H1 (cell line): Measurements from ENCODE around the gene BRK1. TPM values are rescaled to one million over a fixed set of nuclear protein-coding genes. Genes with fewer than 3 reads are reported as not detected.

ENCODE experiments used
- CTCF ChIA-PET: fragments of 300-600 bp; sonication (Branson Sonifier 250); formaldehyde crosslinking; loops from one replicate; lab custom pipeline; 2021; ENCODE audit not compliant: partially characterized antibody; lab: Charles Lee
- POLR2A ChIA-PET: fragments of 300-600 bp; sonication (Branson Sonifier 250); formaldehyde crosslinking; loops from one replicate; lab custom pipeline; 2021; ENCODE audit warnings: inconsistent platforms; ENCODE audit not compliant: partially characterized antibody; lab: Charles Lee
- DNase-seq, 2 experiments: peaks; one replicate each; pipeline versions ENCODE4 v3.0.0 to v3.0.0-alpha.2; 2010 to 2022; ENCODE audit warnings: low spot score in 2 of 2, low read depth in 1 of 2, mixed read lengths in 1 of 2
- FAIRE-seq: peaks from 2 replicates; lab custom pipeline; 2011; peaks lifted over from hg19 to GRCh38; lab: Jason Lieb, UNC
- H2AFZ ChIP-seq: 2 replicates; pipeline ENCODE4 v1.8.1; 2012; ENCODE audit warnings: low read length, inconsistent platforms
- H2AK5ac ChIP-seq: 2 replicates; pipeline ENCODE4 v1.6.1; 2013; ENCODE audit warnings: low read depth, low read length
- H2BK120ac ChIP-seq: replicated peaks from 2 replicates; pipeline ENCODE3; 2013; ENCODE audit warnings: low read depth, low read length, inconsistent platforms
- H2BK12ac ChIP-seq: 2 replicates; pipeline ENCODE4 v1.6.1; 2013; ENCODE audit warnings: low read depth, low read length
- H2BK15ac ChIP-seq: 2 replicates; pipeline ENCODE4 v1.6.1; 2013; ENCODE audit warnings: low read length
- H2BK20ac ChIP-seq: 2 replicates; pipeline ENCODE4 v1.6.1; 2013; ENCODE audit warnings: low read length
- H2BK5ac ChIP-seq: 2 replicates; pipeline ENCODE4 v1.6.1; 2013; ENCODE audit warnings: low read depth, low read length
- H3K14ac ChIP-seq: 2 replicates; pipeline ENCODE4 v1.6.1; 2013; ENCODE audit warnings: inconsistent platforms; ENCODE audit not compliant: insufficient read length
- H3K18ac ChIP-seq: 2 replicates; pipeline ENCODE4 v1.6.1; 2013; ENCODE audit warnings: low read length; ENCODE audit errors: extremely low read depth
- H3K23ac ChIP-seq: 2 replicates; pipeline ENCODE4 v1.6.1; 2013; ENCODE audit warnings: inconsistent platforms; ENCODE audit not compliant: insufficient read length
- H3K23me2 ChIP-seq: 2 replicates; pipeline ENCODE4 v1.6.1; 2013; ENCODE audit warnings: low read depth, low read length
- H3K27ac ChIP-seq: 2 replicates; pipeline ENCODE4 v1.6.1; 2011; ENCODE audit warnings: low read depth, low read length, inconsistent platforms
- H3K27me3 ChIP-seq, 4 experiments: replicated peaks in 1 of 4; 1 replicate in 1 of 4; 2 replicates in 3 of 4; pipeline versions ENCODE4 v1.6.1 to v1.8.1; 2011 to 2013; ENCODE audit warnings: low read length in 3 of 4, mild to moderate bottlenecking in 3 of 4, inconsistent platforms in 2 of 4, mixed read lengths in 2 of 4, moderate library complexity in 1 of 4; ENCODE audit not compliant: control insufficient read depth in 3 of 4, insufficient read depth in 3 of 4; ENCODE audit errors: extremely low read depth in 1 of 4
- H3K36me3 ChIP-seq, 4 experiments: 2 replicates each; pipeline versions ENCODE4 v1.6.1 to v1.8.1; 2011 to 2013; ENCODE audit warnings: mild to moderate bottlenecking in 4 of 4, low read length in 3 of 4, moderate library complexity in 2 of 4, control low read depth in 1 of 4, inconsistent platforms in 1 of 4; ENCODE audit not compliant: insufficient read depth in 4 of 4, control insufficient read depth in 2 of 4
- H3K4ac ChIP-seq: replicated peaks from 2 replicates; pipeline ENCODE3; 2013; ENCODE audit warnings: low read length, low read depth, mixed read lengths, inconsistent platforms; ENCODE audit not compliant: insufficient read length
- H3K4me1 ChIP-seq, 4 experiments: replicated peaks in 1 of 4; 1 replicate in 1 of 4; 2 replicates in 3 of 4; pipeline versions ENCODE4 v1.6.1 to v1.8.1; 2011 to 2013; ENCODE audit warnings: low read length in 3 of 4, inconsistent platforms in 2 of 4, mixed read lengths in 1 of 4; ENCODE audit not compliant: insufficient read depth in 4 of 4, control insufficient read depth in 3 of 4
- H3K4me2 ChIP-seq, 2 experiments: 2 replicates each; pipeline versions ENCODE4 v1.6.1 to v1.8.1; 2011 to 2013; ENCODE audit warnings: low read depth in 2 of 2, low read length in 2 of 2, control low read depth in 1 of 2, inconsistent platforms in 1 of 2, mild to moderate bottlenecking in 1 of 2; ENCODE audit not compliant: insufficient read depth in 1 of 2
- H3K4me3 ChIP-seq, 4 experiments: fragments of 200-600, 300-600 bp in 1 of 4; sonication (generic), shearing (Covaris generic), sonication (Bioruptor Twin) in 1 of 4; 2 replicates each; pipeline versions ENCODE4 v1.5.1 to v1.8.1; 2011 to 2016; ENCODE audit warnings: low read length in 4 of 4, low read depth in 3 of 4, control low read depth in 2 of 4, inconsistent platforms in 2 of 4, mild to moderate bottlenecking in 2 of 4, mixed read lengths in 1 of 4, moderate library complexity in 1 of 4; ENCODE audit not compliant: insufficient read depth in 2 of 4; ENCODE audit errors: extremely low read depth in 1 of 4
- H3K56ac ChIP-seq: replicated peaks from 2 replicates; pipeline ENCODE3; 2013; ENCODE audit warnings: low read depth, mild to moderate bottlenecking, mixed read lengths, low read length, inconsistent platforms; ENCODE audit not compliant: insufficient read length
- H3K79me1 ChIP-seq: 2 replicates; pipeline ENCODE4 v1.6.1; 2013; ENCODE audit warnings: low read depth, low read length, control low read depth
- H3K79me2 ChIP-seq, 2 experiments: 2 replicates each; pipeline versions ENCODE4 v1.6.1 to v1.8.1; 2012 to 2013; ENCODE audit warnings: low read length in 2 of 2, mild to moderate bottlenecking in 2 of 2, inconsistent platforms in 1 of 2; ENCODE audit not compliant: insufficient read depth in 2 of 2, control insufficient read depth in 1 of 2
- H3K9ac ChIP-seq, 4 experiments: replicated peaks in 1 of 4; 1 replicate in 1 of 4; 2 replicates in 3 of 4; pipeline versions ENCODE4 v1.6.1 to v1.8.1; 2011 to 2013; ENCODE audit warnings: low read depth in 3 of 4, low read length in 3 of 4, control low read depth in 2 of 4, mild to moderate bottlenecking in 2 of 4, moderate library complexity in 2 of 4, inconsistent platforms in 1 of 4; ENCODE audit errors: extremely low read depth in 1 of 4
- H3K9me3 ChIP-seq, 2 experiments: 2 replicates each; pipeline versions ENCODE4 v1.6.1 to v1.8.1; 2012 to 2013; ENCODE audit warnings: mild to moderate bottlenecking in 2 of 2, moderate library complexity in 2 of 2, control low read depth in 1 of 2, inconsistent platforms in 1 of 2, low read depth in 1 of 2, low read length in 1 of 2, mixed read lengths in 1 of 2; ENCODE audit not compliant: insufficient read depth in 2 of 2
- H4K20me1 ChIP-seq, 2 experiments: replicated peaks in 1 of 2; 2 replicates each; pipeline versions ENCODE3 to v1.8.1; 2011 to 2013; ENCODE audit warnings: inconsistent platforms in 2 of 2, low read length in 2 of 2, mild to moderate bottlenecking in 1 of 2; ENCODE audit not compliant: insufficient read depth in 2 of 2, control insufficient read depth in 1 of 2
- H4K5ac ChIP-seq: 2 replicates; pipeline ENCODE4 v1.6.1; 2013; ENCODE audit warnings: low read length, low read depth, mixed read lengths, inconsistent platforms; ENCODE audit not compliant: insufficient read length
- H4K8ac ChIP-seq: 2 replicates; pipeline ENCODE4 v1.8.0; 2013; ENCODE audit warnings: mild to moderate bottlenecking, moderate library complexity, low read length, inconsistent platforms; ENCODE audit not compliant: insufficient read depth; ENCODE audit errors: extremely low read depth
- H4K91ac ChIP-seq: replicated peaks from 2 replicates; pipeline ENCODE3; 2013; ENCODE audit warnings: low read length, mixed read lengths, inconsistent platforms; ENCODE audit not compliant: insufficient read length
- GABPA ChIP-seq: IDR thresholded peaks from 2 replicates; pipeline ENCODE4 v1.6.1; 2011; ENCODE audit warnings: mild to moderate bottlenecking, low read length, moderate library complexity, borderline replicate concordance; ENCODE audit not compliant: insufficient read depth
- SP1 ChIP-seq: IDR thresholded peaks from 2 replicates; pipeline ENCODE4 v1.6.1; 2011; ENCODE audit warnings: low read depth, low read length
- SUZ12 ChIP-seq: fragments of 200-600 bp; sonication (generic); IDR thresholded peaks from 2 replicates; pipeline ENCODE4 v1.6.1; 2012; ENCODE audit warnings: mild to moderate bottlenecking, inconsistent platforms, low read length, moderate library complexity, mixed read lengths
- WGBS, 2 experiments: shearing (Covaris generic) in 1 of 2; methylation state at CpG; one replicate each; pipeline versions ENCODE4 v1.1.6 to v1.1.7; 2013 to 2015; ENCODE audit warnings: low lambda C conversion rate in 2 of 2, mixed read lengths in 2 of 2, inconsistent platforms in 1 of 2, low coverage in 1 of 2, missing lambda C conversion rate in 1 of 2; ENCODE audit not compliant: insufficient replicate concordance in 2 of 2, insufficient coverage in 1 of 2, insufficient read length in 1 of 2; ENCODE audit errors: extremely low coverage in 1 of 2, missing lambda C conversion rate in 1 of 2; 5-methylcytosine and 5-hydroxymethylcytosine counted together
- polyA plus RNA-seq, 7 experiments: library from polyadenylated mRNA; depleted of rRNA in 3 of 7; stranded (reverse) in 5 of 7; unstranded in 2 of 7; fragments of >200 nt in 5 of 7; fragments of 200-250 nt in 2 of 7; gene quantifications; 1 replicate in 5 of 7; 2 replicates in 1 of 7; 4 replicates in 1 of 7; pipeline versions ENCODE4 v1.2.1 to v1.2.3, GENCODE V29; 2011 to 2013; ENCODE audit warnings: missing spikeins in 2 of 7, mixed read lengths in 2 of 7
- total RNA-seq: library from RNA; stranded (reverse); fragmentation: NEBNext Ultra II Directional; extraction: Animal tissue kit (Norgen Biotek cat#: 25700); gene quantifications from 2 replicates; pipeline ENCODE4 v1.2.1, GENCODE V29; 2021

The BRK1 gene
- total and polyA plus RNA-seq, 2 of the 8 experiments (the other 6 are each of a cell fraction or from before 2014, with no cell fraction given), result 137 to 164 TPM

- no peak for TF ChIP-seq GABPA
- no peak for TF ChIP-seq SUZ12
- no peak for TF ChIP-seq SP1
- Histone ChIP-seq H2BK20ac (no peak overlapping the region), H3K4me2 (no peak overlapping the region), H2BK12ac (no peak overlapping the region), H3K79me1 (no peaks in the 10 kb centered on the region), H3K4me1 (no peaks in the 10 kb centered on the region), H3K27me3 (no peaks in the 10 kb centered on the region), H3K23ac (no peak overlapping the region), H2AFZ (no peak overlapping the region), H3K14ac (no peak overlapping the region), H4K8ac (no peak overlapping the region), H3K9me3 (no peaks in the 10 kb centered on the region), H3K4ac (no peak overlapping the region), H3K4me3 (no peak overlapping the region), H4K20me1 (no peaks in the 10 kb centered on the region), H3K9ac (no peak overlapping the region), H2BK15ac (no peak overlapping the region), H3K23me2 (no peaks in the 10 kb centered on the region), H2BK5ac (no peak overlapping the region), H3K79me2 (no peaks in the 10 kb centered on the region), H2AK5ac (no peak overlapping the region), H2BK120ac (no peak overlapping the region), H3K56ac (no peak overlapping the region), H3K27ac (no peak overlapping the region), H4K5ac (no peak overlapping the region), H3K36me3 (peaks cover 18 to 72% (median 62%) of the 10 kb centered on the region in 4 experiments), H4K91ac (no peak overlapping the region), H3K18ac (no peak overlapping the region)
- 94% methylated on average over 6 of the region's 6 CpGs; no CpG with 5 or more reads in 1 of the 2 experiments for WGBS, 2 experiments
- ChIA-PET CTCF (no interaction called here), POLR2A (no interaction called here)
- DNase-seq (no peak), FAIRE-seq (no peak)
These were observed 25.3 kb upstream of the BRK1 start for GRCh38 chr3:10090179-10090578.
